Stimulated activated CD4-positive, alpha-beta T cell treated with anti-CD3 and anti-CD28 coated beads, Interleukin-4, amount 100 ng/mL, for 1 hour (primary cell): Measurements from ENCODE around the gene CFAP73.
A peak's percentile ranks its signal among the peaks of the same experiment; 100 is the strongest.
"Not testable (repeated sequence)": the region's sequence is repeated elsewhere in the genome, so short reads cannot be mapped to it uniquely, and the experiment has no call there.

ENCODE experiments used
- DNase-seq: peaks from one replicate; pipeline ENCODE4 v3.0.0-alpha.2; 2020

Gene CFAP73

DNA sequence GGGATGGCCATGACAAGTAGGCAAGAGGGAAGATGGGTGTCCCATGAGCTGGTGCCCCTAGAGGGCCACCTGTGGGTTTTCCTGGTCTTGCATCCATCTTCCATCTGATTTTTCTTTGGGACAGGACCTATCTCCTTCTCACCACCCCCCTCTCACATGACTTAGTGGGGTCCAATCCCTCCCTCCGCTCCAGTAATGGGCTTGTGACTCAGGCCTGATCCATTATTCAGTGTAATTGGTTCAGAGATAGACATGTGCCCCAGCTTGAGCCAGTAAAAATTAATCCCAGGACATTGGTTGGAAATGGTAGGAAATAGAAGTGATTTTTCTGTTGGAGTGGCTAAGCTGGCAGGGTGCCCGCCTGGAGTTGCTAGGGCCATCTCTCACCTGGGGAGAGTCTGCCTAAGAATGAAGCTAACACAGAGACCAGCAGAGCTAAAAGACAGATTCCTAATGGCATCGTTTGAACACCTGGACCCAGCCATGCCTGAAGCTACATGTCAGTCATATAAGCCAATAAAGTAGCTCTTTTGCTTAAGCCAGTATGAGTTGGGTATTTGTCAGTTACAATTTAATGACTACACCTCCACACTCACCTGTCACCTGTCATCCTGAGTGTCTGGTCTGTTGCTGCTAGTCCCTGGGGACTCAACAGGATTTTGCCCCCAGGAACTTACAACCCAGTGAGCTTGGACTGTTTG is 28.7 kb upstream of the CFAP73 start:
- no peak for DNase-seq

DNA sequence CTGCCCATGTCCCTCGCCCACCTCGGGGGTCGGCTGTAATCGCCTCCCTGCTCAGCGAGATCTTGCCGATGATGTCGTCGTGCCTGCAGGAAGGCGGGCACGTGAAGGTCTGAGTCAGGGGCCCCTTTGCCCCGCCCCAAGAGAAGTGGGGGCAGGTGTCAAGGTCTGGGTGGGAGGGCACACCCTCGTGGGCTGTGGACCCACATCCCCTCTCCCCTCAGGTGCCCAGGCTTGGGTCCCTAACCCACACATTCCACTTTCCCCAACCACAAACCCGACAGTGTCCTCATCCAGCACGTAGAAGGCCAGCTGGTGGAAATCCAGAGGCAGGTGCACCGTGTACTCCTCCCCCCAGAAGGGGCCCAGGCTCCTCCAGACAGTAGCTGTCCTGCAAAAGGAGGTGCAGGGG is 21.7 kb upstream of the CFAP73 start:
- DNase-seq = no peak

DNA sequence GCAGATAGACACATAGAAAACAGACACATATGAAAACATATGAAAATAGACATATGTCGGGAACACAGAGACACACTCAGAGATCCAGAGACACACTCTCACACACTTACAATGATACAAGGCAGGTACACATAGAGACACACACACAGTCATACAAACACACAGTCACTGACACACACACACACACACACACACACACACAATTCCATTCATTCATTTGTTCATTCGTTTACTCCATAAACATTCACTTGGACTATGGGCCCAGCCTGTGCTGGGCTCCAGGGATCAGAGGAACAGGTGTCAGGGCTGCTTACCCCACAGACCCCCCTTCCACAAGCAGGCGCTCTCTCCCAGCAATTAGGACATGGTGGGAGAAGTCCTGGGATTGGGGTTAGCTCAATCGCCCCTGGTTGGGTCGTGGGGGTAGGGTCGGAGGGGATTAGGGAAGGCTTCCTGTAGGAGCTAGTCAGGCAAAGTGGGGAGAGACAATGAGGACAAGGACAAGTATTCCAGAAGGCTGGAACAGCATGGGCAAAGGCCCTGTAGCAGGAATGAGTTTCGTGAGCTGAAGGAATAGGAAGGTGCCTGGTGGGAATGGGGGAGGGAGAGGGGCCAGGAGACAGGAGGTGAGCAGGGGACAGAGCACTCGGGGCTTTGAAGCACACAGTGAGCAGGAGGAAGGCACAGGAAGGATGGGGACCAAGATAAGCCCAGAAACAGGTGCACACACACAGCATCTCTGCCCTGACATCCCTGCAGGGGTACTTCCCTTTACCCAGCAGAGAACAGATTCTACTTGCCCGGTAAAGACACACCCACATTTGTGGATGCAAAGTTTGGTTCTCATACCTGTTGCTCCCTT is 20.5 kb upstream of the CFAP73 start:
- no peak for DNase-seq

DNA sequence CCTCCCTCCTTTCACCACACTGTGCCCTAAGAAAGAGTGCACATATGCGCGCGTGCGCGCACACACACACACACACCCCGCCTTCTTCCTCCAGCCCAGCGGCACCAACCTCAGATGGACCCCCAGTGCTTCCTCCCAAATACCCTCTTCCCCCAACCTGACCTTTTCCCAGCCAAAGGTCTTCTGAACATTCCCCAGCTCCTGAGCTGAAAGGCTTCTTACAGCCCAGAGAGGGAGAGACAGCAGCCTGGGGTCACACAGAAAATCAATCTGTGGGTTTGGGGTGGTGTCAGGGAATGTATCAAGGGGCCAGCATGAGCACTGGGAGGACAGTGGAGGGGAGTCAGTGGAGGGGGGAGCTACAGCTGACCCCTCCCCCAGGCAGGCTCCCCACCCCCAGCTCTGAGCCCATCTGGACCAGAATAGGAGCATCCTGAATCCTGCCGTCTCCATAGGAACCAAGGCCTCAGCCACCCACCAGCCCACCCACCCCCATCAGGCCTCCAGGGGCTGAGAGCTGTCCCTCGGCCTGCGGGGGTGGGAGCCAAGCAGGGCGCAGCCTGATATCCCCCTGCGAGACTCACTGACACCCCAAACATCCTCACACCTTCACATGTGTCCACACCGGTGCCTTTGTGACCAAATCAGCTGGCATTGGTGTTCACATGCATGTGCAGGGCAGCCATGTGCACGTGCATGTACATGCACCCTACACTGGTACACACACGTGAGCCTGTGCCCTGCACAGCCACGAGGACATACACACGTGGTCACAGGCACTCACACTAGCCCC is 19.7 kb upstream of the CFAP73 start:
- no peak for DNase-seq

DNA sequence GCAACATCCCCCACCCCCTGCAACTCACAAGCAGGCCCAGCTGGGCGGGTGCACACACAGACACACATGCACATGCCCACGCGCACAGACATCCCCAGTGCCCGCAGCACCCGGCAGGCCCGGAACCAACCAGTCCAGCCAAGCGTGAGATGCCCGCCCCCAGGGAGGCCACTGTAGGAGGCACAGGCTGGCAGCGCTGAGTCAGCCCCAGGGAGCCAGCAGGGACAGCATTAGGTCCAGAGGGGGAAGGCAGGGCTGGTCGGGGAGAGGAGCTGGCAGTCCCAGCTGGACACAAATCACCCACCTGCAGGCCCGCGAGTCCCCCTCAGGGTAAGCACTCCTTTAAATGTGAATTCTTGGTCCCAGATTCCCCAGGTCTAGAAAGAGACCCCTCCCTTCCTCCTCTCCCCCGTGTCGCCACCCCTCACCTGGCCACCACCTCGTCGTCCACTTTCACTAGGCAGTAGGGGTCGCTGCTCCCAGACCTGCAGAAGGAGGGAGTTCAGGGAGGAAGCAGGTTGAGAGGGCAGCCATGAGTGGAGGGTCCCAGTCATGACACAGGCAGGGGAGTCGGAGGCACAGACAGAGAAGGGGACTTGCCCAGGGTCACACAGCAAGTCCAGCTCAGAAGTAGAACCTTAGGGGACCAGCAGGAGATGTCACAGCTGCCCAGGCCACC is 18.9 kb upstream of the CFAP73 start:
- DNase-seq = no peak

DNA sequence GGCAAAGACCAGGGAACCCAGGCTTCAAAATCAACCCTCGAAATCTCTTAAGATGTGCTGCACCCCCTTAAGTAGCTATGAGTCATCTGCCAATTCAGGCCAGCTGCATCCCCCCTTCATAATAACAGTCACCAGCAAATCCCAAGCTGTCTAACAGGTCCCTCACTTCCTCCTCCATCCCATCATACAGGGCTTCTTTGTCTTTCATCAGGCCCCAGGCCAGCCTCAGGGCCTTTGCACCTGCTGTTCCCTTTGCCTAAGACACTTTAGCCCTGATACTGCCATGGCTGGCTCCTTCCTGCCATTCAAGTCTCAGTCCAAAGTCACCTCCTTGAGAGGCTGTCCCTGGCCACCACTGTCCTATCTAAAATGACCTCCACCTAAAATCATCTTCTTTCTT is 18.0 kb upstream of the CFAP73 start:
- no peak for DNase-seq

DNA sequence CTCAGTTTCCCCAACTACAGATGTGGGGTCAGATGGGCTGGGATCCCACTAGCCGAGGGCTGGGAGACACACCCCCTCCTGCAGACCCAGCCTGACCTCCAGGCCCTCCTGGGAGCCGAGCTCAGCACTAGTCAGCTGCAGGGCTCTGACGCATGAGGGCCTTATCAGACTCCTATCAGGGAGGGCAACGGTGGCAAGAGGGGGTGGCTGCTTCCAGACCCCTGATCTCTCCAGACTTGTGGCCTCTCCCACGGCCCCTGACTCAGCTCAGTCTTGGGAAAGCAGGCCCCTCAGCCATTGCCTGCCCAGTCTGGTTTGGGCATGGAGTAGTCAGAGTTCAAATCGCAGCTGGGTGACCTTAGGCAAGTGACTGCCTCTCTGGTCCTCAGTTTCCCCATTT is 16.5 kb upstream of the CFAP73 start:
- no peak for DNase-seq

DNA sequence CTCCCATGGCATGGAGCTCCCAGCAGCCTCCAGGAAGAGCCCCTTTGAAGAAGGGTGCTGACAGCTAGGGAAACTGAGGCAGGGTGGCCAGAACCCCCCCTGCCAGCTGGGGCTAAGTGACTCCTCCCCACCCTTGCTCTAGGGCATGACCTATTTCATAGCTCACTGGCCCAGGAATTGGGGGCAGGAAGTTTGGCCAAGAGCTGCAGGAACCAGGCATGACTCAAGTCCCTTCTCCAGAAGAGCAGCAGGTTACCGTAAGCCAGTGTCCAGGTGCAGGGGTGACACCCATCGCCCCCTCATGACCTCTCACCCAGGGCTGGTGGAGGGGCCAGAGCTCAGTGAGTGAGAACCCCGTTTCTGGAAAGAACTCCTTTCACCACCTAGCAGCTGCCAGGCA is 15.9 kb upstream of the CFAP73 start:
- DNase-seq = no peak

DNA sequence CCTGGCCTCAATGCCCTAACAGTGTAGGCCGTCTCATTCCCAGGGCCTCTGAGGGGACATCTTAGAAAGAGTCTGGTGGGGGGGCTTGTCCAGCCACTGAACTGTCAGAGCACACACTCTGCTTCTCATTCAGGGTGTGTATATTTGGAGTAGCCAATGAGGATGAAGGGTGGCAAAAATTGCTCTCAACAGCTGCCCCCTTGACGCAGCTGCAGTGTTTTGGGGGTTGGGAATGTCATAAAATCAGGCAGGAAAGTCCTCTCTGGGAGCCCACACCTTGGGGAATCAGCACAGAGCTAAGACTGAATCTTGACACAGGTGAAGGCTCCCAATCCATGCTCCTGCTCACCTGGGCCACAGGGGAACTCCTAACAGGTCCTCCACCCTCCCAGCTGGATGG is 15.5 kb upstream of the CFAP73 start:
- no peak for DNase-seq

DNA sequence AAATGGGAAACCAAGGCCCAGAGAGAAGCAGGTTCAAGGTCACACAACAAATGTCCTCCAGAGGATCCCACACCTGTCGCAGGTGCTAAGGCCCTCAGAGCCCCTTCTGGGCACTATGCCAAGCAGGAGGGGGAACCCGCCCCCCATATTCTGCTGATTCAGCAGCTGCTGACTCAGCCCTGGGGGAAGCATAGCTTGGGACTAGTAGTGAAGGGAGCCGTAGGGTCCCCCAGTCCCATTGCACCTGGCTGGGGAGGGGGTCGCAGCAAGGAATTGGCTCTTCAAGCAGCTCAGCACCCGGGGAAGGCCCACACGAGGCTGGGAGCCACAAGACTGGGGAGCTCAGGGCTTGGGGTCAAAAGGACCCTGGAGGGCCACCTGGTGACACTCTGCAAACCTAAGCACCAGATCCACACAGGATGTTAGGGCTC is 15.0 kb upstream of the CFAP73 start:
- DNase-seq = no peak

DNA sequence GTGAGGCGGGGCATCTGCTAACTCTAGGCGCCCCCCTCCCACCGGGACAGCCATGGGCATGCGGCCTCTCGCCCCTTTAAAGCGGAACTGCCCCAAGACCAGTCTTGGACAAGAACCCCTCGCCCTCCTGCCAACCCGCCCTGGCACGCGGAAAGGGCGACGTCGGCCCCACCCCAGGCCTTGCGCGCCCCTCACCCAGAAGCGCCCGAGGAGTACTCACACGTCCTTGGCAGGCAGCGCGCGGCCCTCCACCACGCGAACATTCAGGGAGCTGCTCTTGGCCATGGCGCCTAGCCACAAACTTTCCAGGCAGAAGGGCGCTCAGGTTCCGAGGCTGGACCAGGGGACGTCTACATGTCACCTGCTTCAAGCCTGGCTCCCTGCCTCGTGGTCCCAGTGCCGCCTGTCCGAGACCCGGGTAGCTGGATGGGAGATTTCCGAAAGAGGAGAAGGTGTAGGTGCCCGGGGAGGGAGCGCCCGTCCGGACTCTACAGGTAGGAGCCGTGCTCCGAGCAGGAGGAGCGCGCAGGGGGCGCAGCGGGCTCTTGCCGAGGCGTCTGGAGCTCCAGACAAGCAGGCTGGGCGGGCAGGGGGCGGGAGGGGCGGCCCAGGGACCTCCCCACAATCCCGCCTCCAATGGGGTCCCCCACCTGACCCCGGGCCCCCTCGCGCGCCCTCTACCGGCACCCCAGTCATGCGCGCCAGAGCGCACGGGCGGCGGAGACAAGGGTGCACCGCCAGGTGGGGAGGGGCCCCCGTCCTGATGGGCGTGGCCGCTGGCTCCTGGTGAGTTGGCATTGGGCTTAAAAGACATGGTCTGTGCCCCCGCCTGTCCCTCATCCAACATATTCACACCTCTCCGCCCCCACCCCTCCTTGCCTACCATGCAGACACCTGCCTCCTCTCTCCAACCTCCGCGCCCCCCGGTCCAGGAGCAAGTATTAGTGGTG is 14.1 kb upstream of the CFAP73 start, which contains the start of gene RASAL1:
Gene RASAL1, minus strand, starts transcription at position 584 of the 950 bp plus-strand sequence. Its CDS starts 299 bp downstream, at position 285.
- DNase-seq = peak; percentile 85

DNA sequence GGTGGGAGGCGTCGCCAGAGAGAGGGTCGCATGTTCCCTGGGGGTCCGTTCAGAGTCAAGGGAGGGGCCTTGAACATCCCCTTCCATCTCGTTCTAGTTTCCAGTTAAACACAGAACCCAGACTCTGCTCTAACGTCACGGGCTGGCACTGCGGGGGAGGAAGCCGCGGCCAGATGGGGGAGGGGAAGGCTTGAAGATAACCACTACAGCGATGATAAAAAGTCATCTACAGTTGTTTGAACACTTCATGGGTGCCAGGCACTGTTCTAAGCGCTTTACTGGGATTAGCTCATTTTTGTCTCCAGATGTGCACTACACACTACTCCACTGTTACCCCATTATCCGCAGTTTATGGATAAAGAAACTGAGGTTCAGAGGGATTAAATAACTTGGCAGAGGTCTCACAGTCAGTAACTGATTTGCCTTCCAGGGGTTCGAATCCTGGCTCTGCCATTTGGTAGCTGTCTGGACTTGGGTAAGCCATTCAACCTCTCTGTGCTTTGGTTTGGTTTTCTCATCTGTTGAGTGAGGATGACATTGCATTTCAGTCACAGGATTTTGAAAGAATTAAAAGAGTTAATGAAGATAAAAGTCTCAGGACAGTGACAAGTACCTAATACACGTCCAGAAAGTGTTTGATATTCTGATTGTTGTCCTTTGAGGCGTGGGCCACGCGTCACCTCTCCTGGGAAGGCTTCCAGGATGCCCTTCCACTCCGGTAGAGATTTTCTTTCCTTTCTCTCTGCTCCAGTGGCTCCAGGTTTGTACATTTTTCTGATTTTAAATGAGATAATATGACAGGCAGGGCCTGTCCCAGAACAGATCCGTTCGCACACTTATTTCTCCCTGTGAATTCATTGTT is 13.2 kb upstream of the CFAP73 start:
- peak; percentile 56 for DNase-seq

DNA sequence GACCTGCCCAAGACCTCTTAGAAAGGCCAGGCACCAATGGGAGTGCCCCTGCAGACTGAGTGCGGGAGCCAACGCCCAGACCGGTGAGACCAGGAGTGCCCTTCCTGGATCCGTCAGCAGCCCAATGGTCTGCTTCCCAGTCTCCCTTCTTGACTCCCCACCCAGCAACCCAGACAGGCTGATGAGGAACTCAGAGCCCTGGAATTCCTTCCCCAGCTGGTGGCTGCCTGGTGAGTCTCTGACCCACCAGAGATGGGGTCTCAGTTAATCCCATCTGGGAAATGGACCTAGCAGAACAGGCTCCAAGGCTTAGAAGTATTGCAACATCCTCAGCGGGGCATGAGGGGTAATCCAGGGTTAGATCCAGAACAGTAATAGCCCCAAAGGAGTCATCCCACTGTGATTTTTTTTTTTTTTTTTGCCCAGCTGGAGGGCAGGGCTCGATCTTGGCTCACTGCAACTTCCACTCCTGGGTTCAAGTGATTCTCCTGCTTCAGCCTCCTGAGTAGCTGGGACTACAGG is 12.5 kb upstream of the CFAP73 start:
- DNase-seq = no peak

DNA sequence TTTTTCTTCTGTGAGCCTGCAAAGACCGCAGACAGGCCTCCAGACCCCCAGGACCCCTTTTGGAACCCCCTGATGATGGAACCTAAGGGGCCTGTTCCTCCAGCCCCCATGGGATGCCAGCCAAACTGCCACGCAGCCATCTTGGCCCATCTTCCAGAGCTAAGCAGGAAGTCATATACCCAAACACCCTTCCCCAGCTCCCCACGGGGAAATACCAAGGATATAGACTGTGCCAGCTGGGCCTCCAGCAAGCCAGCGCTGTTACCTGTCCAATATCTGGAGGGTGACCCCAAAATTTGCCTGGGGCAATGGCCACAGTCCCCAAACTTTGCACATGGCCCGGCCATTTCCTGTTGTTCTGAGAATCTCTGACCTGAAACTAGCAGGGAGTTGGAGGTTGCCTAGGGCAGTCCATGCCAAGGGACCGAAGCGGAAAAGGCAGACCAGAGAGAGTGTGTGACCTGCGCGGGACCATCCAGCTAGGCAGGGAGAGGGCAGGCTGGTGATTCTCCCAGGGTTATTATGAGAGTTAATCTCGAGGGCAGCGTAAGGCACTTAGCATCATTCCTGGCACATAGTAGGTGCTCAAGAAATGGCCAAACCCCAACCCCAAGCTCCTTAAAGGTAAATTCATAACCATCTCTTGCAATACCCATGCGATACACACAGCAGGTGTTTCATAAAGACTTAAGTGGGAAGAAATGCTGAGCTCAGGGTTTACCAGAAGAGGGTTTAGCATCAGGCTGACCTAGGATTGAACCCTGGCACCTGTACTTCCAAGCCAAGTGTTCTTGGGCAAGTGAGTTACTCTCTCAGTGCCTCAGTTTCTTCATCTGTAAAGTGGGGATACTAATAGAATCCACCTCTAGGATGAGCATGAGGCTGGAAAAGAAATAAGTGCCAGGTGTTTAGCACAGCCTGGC is 11.4 kb upstream of the CFAP73 start:
- DNase-seq = no peak

DNA sequence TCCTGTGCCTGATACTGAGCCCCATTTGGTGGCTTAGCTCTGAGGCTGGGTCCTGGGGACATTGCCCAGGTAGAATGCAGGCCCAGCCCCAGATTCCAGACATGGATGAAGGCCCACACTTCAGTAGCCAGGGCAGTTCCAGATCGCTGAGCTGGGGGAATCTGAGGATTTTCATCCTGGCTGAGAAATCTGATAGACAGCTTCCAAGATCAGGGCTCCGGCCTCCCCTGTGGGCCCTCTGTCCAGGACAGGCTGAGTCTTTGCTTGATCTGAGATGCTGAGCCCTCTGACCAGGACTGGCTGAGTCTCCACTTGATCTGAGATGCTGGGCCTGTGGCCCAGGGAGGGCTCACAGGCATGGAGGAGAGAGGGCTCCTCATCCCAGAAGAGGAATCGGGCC is 10.7 kb upstream of the CFAP73 start:
- DNase-seq = no peak

DNA sequence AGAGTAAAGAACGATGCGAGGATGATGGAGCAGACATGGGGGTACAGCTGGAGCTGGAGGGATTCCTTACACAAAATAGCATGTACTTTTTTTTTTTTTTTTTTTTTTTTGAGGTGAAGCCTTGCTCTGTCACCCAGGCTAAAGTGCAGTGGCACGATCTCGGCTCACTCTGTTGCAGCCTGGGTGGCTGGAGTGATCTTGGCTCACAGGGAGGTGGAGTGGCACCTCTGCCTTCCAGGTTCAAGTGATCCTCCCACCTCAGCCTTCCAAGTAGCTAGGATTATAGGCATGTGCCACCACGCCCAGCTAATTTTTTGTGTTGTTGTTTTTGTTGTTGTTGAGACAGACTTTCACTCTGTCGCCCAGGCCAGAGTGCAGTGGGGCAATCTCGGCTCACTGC is 8.8 kb upstream of the CFAP73 start:
- no peak for DNase-seq

DNA sequence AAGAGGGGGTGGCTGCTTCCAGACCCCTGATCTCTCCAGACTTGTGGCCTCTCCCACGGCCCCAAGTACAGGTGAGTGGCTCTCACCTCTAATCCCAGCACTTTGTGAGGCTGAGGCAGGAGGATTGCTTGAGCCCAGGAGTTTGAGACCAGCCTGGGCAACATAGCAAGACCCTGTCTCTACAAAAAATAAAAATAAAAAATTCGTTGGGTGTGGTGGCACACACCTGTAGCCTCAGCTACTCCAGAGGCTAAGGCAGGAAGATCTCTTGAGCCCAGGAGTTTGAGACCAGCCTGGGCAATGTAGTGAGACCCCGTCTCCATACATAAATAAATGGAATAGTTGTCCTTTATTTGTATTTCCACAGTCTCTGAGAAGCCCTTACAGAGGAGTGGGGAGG is 7.8 kb upstream of the CFAP73 start:
- DNase-seq = not testable (repeated sequence)

DNA sequence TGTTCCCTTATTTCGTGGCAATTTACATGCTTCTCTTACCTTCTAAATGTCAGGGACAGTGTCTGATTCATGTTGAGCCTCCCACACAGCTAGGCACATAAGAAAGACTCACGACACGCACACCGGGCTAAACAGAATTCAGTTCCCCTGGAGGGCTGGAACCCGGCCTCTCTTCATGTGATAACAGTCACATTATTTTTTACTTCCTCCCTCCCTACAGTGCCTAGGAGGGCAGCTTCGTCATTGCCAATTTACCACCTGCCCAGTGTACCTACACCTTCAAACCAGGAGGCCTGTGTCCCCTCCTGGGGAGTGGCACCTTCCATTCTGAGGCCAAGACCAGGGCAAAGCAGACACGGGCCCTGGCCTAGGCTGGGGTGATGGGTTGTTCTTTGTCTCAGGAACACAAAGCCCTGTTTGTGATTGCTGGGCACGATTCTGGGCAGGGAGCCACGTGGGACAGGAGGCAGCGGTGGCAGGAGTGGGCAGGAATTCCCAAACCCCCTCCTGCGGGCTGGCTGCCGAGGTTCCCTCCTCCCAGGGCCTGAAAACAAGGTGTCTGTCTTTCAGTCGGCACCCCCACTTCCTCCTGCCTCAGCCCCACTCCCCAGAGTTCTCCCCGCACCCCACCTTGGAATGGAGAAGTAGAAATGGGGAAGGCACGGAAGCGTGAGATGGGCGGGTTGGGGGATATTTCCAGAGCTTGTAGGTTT is 7.2 kb upstream of the CFAP73 start:
- DNase-seq = peak; percentile 20
